Lung (tissue), 12 donors: ENCODE results near the gene CHST11. TPM values are rescaled to one million over a fixed set of nuclear protein-coding genes. Genes with fewer than 3 reads are reported as not detected.

Source experiments
- ATAC-seq: fragments of 200-7000 bp; cut with Tn5 transposase; one replicate; pipeline ENCODE4 v1.9.1; 2020; ENCODE audit warnings: moderate number of reproducible peaks; ENCODE audit not compliant: insufficient read depth, low FRiP score
- DNase-seq, 3 donors: peaks; one replicate each; pipeline ENCODE4 v3.0.0-alpha.2; 2013 to 2017
- H3K27ac ChIP-seq, 2 donors: one replicate each; pipeline ENCODE4 v1.5.1; 2013; ENCODE audit warnings: mild to moderate bottlenecking in 2 of 2, moderate library complexity in 2 of 2, control low read depth in 1 of 2, inconsistent platforms in 1 of 2, low read depth in 1 of 2, low read length in 1 of 2
- H3K27me3 ChIP-seq, 3 donors: one replicate each; pipeline ENCODE4 v1.5.1; 2013; ENCODE audit warnings: low read length in 2 of 3; ENCODE audit not compliant: control insufficient read depth in 3 of 3, insufficient read depth in 3 of 3
- H3K36me3 ChIP-seq, 4 donors: one replicate each; pipeline ENCODE4 v1.5.1; 2013; ENCODE audit warnings: low read length in 4 of 4, mild to moderate bottlenecking in 1 of 4, moderate library complexity in 1 of 4; ENCODE audit not compliant: control insufficient read depth in 4 of 4, insufficient read depth in 4 of 4
- H3K4me1 ChIP-seq, 5 donors: one replicate each; pipeline ENCODE4 v1.5.1; 2013; ENCODE audit warnings: low read length in 5 of 5, mild to moderate bottlenecking in 2 of 5, moderate library complexity in 1 of 5; ENCODE audit not compliant: control insufficient read depth in 5 of 5, insufficient read depth in 5 of 5
- H3K4me3 ChIP-seq: one replicate; pipeline ENCODE4 v1.5.1; 2013; ENCODE audit warnings: mild to moderate bottlenecking, control low read depth, moderate library complexity
- H3K9ac ChIP-seq, 2 donors: one replicate each; pipeline ENCODE4 v1.5.1; 2013; ENCODE audit warnings: low read length in 2 of 2, control low read depth in 1 of 2; ENCODE audit not compliant: insufficient read depth in 1 of 2
- H3K9me3 ChIP-seq, 4 donors: one replicate each; pipeline ENCODE4 v1.5.1; 2013; ENCODE audit warnings: low read length in 3 of 4, mild to moderate bottlenecking in 1 of 4, moderate library complexity in 1 of 4; ENCODE audit not compliant: control insufficient read depth in 4 of 4, insufficient read depth in 3 of 4
- WGBS, 2 donors: extraction: QIAGEN DNeasy Blood & Tissue Kit; methylation state at CpG; one replicate each; pipeline ENCODE4 v1.1.7; 2013; 5-methylcytosine and 5-hydroxymethylcytosine counted together
- polyA plus RNA-seq, 2 donors: library from polyadenylated mRNA; stranded (reverse); fragments of 200-250 nt; gene quantifications; one replicate each; pipeline ENCODE4 v1.2.1, GENCODE V29; 2013
- total RNA-seq, 2 donors: library from RNA; depleted of rRNA in 1 of 2; stranded (reverse); fragments of >200 nt in 1 of 2; gene quantifications; one replicate each; pipeline ENCODE4 v1.2.1, GENCODE V29; 2014 to 2021
- TF ChIP-seq, protein P1 (sequence below): IDR thresholded peaks from 2 replicates; pipeline ENCODE4 v1.5.1; 2012; ENCODE audit warnings: mild to moderate bottlenecking; ENCODE audit errors: control extremely low read depth, extremely low read depth
- donor health status: control.
- donor health status: control.
- donor health status: Bipolar disorder and iron deficiency.
- donor health status: healthy.
- donor health status: DM: yes; HTN: yes; CAD: no.

CHST11 gene
- total and polyA plus RNA-seq, 4 donors = 9.0 to 63.2 (median 27.7) TPM

GRCh38 chr12:104583301-104583700 is 126.6 kb downstream of the CHST11 start:
- ATAC-seq = no peak
- no peaks in the 10 kb centered on the region for H3K9me3 ChIP-seq
- DNase-seq = no peak
- TF ChIP-seq, protein P1, sequence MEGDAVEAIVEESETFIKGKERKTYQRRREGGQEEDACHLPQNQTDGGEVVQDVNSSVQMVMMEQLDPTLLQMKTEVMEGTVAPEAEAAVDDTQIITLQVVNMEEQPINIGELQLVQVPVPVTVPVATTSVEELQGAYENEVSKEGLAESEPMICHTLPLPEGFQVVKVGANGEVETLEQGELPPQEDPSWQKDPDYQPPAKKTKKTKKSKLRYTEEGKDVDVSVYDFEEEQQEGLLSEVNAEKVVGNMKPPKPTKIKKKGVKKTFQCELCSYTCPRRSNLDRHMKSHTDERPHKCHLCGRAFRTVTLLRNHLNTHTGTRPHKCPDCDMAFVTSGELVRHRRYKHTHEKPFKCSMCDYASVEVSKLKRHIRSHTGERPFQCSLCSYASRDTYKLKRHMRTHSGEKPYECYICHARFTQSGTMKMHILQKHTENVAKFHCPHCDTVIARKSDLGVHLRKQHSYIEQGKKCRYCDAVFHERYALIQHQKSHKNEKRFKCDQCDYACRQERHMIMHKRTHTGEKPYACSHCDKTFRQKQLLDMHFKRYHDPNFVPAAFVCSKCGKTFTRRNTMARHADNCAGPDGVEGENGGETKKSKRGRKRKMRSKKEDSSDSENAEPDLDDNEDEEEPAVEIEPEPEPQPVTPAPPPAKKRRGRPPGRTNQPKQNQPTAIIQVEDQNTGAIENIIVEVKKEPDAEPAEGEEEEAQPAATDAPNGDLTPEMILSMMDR = no peak
- WGBS, 2 donors = 29 to 71% methylated on average over 4 of the region's 4 CpGs
- no peaks in the 10 kb centered on the region for H3K36me3 ChIP-seq
- peaks cover 0 to 8% (median 0%) of the 10 kb centered on the region in 5 donors for H3K4me1 ChIP-seq
- H3K27me3 ChIP-seq = no peaks in the 10 kb centered on the region
- H3K9ac ChIP-seq = no peak overlapping the region
- H3K27ac ChIP-seq = no peak overlapping the region
- no peak overlapping the region for H3K4me3 ChIP-seq

DNA sequence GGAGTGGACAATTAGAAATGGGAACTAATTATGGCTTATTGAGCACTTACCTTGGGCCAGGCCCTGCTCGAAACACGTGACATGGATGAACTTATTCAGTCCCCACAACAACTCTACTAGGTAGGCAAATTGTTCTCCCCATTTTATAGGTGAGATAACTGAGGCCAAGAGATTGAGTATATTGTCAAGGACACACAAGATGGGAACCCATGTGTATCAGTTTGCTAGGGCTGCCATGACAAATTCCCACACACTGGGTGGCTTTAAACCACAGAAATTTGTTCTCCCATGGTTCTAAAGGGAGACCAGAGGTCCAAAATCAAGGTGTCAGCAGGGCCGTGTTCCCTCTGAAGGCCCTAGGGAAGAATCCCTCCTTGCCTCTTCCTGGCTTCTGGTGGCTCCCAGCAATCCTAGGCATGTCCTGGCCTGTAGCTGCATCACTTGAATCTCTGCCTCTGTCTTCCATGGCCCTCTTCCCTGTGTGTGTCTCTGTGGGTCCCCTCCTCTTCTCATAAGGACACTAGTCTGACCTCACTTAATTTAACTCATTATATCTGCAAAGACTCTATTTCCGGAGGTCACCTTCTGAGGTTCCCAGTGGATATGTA is 128.8 kb downstream of the CHST11 start:
- no peak overlapping the region for H3K9ac ChIP-seq
- ATAC-seq (no peak), DNase-seq (no peak)
- no peak overlapping the region for H3K27ac ChIP-seq
- H3K4me3 ChIP-seq = no peak overlapping the region
- TF ChIP-seq, protein P1 = no peak
- no peaks in the 10 kb centered on the region for H3K36me3 ChIP-seq
- no peaks in the 10 kb centered on the region for H3K27me3 ChIP-seq
- H3K9me3 ChIP-seq = no peaks in the 10 kb centered on the region
- WGBS, 2 donors = 96 to 98% methylated on average over 4 of the region's 4 CpGs
- H3K4me1 ChIP-seq = peaks cover 0 to 8% (median 0%) of the 10 kb centered on the region in 5 donors

GRCh38 chr12:104586351-104586919 is 129.7 kb downstream of the CHST11 start:
- Histone ChIP-seq H3K9ac (no peak overlapping the region), H3K4me3 (no peak overlapping the region), H3K27me3 (no peaks in the 10 kb centered on the region), H3K27ac (no peak overlapping the region), H3K36me3 (no peaks in the 10 kb centered on the region), H3K4me1 (peaks cover 0 to 6% (median 0%) of the 10 kb centered on the region in 5 donors), H3K9me3 (no peaks in the 10 kb centered on the region)
- TF ChIP-seq, protein P1 = no peak
- whole genome bisulfite sequencing, 2 donors = 68 to 75% methylated on average over 7 of the region's 7 CpGs
- DNase-seq = no peak
- no peak for ATAC-seq
